GM19455 (cell line): ENCODE data around the gene B3GNT7.

Experiments
- ATAC-seq: cut with Tn5 transposase; IDR thresholded peaks from one replicate; pipeline ENCODE4 v1.9.1; 2021; ENCODE audit not compliant: unreplicated experiment

The B3GNT7 gene

GRCh38 chr2:231383416-231384108 lies 11.9 kb upstream of the B3GNT7 start:
- no peak for ATAC-seq

DNA sequence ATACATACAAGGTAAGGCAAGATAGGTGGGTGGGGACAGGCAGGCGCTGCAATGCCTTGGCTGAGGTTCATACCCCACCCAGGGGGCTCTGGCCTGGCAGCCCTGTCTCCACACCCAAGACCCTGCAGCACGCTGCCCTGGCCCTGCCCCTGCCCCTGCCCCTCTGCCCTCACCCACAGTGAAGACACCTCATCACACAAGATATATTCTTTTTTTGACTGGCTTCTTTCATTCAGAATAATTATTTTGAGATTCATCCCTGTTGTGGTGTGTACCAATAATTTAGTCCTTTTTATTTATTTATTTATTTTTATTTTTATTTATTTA lies 11.4 kb upstream of the B3GNT7 start:
- ATAC-seq = no peak

GRCh38 chr2:231384970-231385369 lies 10.5 kb upstream of the B3GNT7 start:
- ATAC-seq = no peak

DNA sequence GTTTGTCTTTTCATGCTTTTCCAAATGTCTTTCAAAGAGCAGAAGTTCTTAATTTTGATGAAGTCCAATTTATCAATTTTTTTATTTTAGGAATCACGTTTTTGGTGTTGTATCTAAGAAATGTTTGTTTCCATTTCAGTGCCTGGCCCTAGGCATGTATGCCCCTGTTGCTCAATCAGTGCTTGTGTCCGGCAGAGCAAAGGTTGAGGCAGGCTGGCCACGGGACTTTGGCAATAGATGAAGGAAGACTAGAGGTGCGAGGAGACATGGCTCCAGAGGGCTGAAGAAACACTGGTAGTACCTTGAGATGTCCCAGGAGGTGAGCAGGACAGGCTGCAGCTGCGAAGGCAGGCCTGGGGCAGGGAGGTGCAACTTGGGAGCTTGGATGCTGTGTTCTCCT lies 10.1 kb upstream of the B3GNT7 start:
- ATAC-seq = no peak

DNA sequence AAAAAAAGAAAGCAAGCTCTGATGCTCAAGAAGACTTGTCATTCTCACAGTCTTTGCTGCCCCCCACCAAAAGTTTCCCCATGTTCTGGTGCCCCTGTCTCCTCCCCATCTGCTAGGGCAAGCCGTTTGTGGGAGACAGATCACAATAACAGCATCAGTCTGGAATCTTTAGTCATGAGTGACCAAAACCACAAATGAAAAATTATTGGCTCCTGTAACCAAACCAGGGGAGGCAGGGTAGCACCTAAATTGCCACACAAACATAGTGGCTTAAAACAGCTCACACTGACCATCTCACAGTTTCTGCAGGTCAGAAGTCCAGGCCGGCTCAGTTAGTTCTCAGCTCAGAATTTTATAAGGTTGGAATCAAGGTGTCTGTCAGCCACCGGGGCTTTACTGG lies 9.1 kb upstream of the B3GNT7 start:
- ATAC-seq = no peak

GRCh38 chr2:231387904-231388724 lies 7.4 kb upstream of the B3GNT7 start:
- ATAC-seq = no peak

GRCh38 chr2:231388725-231389346 lies 6.7 kb upstream of the B3GNT7 start:
- no peak for ATAC-seq

DNA sequence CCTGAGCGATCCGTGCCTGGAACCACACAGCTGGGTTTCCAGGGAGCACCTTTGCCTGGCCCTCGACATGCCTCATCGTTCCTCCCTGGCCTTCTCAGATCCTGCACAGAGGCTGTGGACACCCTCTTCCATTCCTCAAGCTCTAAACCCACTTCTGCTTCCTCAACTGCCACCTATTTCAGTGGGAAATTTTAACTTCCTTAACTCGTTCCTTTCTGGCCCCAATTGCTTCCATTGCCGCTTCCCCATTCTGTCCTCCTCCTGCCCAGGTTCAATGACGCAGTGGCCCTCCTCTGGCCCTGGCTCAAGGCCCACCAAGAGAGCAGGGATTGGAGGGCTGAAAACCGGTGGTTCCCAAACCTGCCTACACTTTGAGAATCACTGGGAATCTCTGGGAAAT lies 4.8 kb upstream of the B3GNT7 start:
- no peak for ATAC-seq

DNA sequence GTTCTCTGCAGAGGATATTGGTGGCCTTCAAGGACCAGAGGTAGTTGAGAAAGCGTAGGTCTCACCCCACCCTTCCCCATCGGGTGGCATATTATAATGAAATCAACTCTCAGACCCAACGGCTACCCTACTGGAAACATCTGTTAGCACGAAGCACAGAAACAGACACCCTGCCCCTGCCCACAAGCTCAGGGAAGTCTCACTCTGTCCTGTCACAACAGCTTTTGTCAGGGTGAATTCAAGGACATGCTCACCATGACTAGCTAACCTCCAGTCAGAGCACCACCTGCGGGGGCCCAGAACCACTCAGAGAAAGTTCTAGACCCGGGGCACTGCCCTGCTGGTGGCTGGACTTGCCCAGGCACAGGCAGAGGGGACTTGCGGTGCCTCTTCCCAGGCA lies 3.5 kb upstream of the B3GNT7 start:
- no peak for ATAC-seq

GRCh38 chr2:231392431-231393148 lies 2.9 kb upstream of the B3GNT7 start:
- ATAC-seq = no peak

DNA sequence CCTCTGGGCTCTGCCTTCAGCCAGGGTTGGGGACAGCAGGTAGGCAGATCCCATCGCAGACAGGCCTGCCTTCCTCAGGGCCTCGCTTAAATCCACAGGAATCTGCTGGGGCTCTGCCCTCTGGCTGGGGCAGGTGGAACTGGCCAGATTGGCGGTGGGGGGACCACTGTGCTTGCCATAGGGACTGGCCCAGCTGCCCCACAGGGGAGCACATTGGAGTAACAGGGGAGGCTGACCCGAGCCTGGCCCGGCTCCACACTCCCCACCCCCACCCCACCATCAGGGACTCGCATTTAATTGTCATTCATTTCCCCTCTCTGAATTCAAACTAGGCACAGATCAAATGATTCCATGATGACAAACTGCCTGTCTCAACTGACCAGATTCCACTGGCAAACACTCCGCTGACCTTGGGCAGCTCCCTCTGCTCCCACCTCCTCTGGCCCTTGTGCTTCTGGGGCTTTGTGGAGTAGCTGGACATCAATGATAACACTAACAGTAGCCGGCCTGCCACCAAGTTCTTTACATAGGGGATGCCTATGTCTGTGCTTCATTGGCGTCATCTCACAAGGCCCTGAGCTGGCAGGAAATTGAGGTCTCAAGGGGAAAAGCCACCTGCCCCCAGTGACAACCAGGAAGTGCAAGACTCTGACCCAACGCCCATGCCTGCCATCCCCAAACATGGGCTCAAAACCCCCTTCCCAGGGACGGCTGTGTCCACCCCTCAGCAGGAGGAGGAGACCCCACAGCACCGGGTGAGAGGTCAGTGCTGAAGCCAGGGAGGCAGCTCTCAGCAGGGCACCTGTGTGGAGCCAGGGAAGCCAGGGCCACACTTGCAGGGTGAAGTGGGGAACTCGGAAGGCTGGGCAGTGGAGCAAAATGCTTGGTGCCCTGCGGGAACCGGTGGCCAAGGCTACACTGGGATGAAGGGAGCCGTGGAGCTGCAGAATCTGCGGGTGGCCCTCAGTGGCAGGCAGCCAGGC lies 2.1 kb upstream of the B3GNT7 start:
- ATAC-seq = no peak

- peak; percentile 58 for ATAC-seq
Observed at GRCh38 chr2:231394211-231395141, 1.0 kb upstream of the B3GNT7 start.

- ATAC-seq = no peak
Observed at GRCh38 chr2:231396058-231396821, 730 bp downstream of the B3GNT7 start.

DNA sequence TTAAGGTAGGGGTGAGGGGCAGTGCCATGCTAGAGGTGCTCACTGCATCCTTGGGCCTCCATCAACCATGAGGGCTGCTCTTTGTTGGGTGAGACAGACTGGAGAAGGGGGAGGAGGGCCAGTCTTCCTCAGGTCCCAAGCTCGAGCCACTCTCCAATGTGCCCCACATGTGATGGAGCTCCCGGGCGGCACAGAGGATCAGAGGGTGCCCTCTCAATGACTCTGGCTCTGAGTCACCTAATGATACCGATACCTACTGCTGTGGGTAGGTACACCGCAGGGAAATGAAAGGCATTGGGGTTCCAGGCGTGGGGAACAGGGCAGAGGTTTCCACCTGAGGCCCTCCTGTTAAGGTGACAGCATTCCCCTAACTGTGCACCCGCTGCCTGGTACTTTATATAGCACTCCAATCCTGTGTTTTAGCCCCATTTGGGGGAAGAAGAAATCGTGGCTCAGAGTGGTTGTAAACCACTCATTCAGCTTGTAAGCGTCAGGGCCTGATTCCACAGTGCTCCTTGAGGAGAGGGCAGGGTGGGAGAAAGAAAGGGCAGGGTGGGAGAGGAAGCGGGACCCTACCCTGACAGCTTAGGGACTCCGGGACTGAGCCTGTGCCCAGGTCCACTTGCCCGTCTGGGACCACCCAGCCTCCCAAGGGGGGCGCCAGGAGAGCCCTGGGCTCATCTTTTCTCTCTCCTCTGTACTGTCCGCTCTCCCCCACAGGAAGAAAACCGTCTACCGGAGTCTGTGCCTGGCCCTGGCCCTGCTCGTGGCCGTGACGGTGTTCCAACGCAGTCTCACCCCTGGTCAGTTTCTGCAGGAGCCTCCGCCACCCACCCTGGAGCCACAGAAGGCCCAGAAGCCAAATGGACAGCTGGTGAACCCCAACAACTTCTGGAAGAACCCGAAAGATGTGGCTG lies 1.8 kb downstream of the B3GNT7 start:
- ATAC-seq = no peak

DNA sequence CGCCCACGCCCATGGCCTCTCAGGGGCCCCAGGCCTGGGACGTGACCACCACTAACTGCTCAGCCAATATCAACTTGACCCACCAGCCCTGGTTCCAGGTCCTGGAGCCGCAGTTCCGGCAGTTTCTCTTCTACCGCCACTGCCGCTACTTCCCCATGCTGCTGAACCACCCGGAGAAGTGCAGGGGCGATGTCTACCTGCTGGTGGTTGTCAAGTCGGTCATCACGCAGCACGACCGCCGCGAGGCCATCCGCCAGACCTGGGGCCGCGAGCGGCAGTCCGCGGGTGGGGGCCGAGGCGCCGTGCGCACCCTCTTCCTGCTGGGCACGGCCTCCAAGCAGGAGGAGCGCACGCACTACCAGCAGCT lies 2.4 kb downstream of the B3GNT7 start:
- no peak for ATAC-seq

GRCh38 chr2:231398585-231398984 lies 3.1 kb downstream of the B3GNT7 start:
- ATAC-seq = no peak

GRCh38 chr2:231399046-231399852 lies 3.7 kb downstream of the B3GNT7 start:
- no peak for ATAC-seq
